LoVo (cell line): ENCODE data around the gene LAGE3.
A peak's percentile ranks its signal among the peaks of the same experiment; 100 is the strongest.

Source experiments
- DNase-seq: peaks from one replicate; pipeline ENCODE4 v3.0.0-alpha.2; 2016; ENCODE audit warnings: low spot score

Gene LAGE3, protein sequence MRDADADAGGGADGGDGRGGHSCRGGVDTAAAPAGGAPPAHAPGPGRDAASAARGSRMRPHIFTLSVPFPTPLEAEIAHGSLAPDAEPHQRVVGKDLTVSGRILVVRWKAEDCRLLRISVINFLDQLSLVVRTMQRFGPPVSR

DNA sequence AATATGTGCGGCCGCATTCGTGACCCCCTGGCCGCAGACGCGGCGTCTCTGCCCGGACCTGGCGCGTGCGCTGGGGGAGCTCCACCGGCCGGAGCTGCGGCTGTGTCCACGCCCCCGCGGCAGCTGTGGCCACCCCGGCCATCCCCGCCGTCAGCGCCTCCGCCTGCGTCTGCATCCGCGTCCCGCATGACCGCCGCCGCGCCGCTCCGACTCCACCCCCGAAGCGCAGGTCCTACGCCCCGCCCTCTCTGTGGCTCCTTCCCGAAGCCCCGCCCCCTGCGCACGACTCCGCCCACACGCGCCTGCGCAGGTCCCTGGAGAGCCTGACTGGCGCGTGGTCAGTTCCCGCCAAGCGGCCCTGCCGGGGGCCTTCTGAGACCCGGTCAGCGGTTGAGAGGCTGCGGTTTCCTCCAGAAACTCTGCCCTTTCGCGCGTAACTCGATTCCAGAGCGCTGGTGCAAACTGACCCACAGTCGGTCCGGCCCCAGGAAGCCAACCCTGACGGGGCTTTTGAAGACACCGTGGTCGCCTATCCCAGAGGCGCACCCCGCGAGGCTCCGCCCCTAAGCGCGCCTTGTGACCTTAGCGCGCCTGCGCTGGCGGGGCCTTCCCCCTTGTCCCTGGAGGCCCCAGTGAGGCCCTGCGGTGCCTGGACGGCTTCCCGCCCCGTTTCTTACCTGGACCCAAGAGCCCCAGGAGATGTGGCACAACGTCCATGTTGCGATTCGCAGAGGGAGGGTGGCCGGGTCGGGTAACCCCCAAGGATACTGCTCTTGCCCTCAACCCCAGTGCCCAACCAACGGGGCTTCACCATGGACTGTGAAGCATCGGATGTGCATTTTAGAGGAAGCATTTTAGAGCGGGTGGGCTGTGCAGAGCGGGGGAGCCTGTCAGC, at the start of gene LAGE3:
TSS of gene LAGE3 (minus strand) at position 554 of the 895 bp plus-strand sequence. CDS start at position 188, 366 bp downstream.
- DNase-seq, result peak; percentile 85

DNA sequence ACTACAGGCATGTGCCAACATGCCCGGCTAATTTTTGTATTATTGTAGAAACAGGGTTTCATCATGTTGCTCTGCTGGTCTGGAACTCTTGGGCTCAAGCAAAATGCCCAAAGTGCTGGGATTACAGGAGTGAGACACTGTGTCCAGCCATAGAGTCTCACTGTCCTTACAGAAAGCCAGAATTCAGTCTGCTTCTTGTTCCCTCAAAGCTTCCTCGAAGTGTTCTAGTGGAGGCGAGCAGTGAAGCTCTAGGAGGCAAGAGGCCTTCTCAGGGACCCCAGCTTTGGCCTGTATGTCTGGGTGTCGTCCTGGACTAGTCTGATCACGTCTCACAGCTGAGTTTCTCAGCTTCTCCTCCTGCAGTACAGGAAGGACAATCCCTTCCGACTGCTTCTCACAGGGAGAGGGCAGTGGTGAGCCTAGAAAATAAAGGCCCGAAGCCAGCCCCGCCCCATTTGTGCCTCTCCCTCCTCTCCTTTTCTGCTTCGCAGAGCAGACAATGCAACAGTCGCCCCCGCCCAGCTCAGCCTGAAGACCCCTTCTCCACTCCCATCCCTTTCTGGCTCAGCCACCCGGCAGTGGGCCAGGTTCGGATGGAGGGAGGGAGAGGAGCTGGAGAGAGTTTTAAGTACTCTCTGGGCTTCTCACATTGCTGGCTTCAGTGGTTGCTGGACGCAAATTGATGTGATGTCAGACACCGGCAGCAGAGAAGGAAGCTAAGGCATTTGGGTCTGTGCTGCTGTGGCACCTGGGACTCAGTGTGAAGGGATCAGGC, 48.0 kb upstream of the LAGE3 start:
- DNase-seq, result peak; percentile 60

DNA sequence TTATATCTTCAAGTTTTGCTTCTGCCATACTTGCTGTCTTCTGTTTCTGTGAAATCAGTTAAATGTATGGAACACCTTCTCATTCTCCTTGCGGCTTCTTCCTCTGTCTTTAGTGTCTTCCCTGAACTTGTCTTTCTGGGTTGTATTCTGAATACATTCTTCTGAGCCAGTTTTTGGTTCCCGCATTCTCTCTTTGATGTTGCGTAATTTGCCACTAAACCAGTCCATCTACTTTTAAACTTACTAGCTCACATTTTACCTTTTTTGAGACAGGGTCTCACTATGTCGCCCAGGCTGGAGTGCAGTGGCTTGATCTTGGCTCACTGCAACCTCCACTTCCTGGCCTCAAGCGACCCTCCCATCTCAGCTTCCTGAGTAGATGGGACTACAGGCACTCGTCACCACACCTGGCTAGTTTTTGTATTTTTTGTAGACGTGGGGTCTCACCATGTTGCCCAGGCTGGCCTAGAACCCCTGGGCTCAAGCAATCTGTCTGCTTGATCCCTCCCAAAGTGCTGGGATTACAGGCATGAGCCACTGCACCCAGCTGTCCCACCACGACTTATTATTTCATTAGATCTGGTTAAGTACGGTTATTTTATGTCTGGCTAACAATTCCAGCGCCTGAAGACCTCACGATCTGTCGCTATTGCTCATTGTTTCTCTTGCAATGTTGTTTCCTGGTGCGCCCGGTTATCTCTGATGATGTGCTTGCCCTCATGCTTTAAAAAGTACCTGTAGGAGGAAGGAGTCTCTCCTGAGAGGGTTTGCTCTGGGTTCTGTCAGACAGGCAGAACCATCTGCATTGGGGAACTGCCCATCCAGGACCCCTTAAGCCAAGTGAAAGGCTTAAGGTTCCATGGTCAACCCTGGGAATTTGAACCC, 46.8 kb upstream of the LAGE3 start:
- DNase-seq, result no peak

DNA sequence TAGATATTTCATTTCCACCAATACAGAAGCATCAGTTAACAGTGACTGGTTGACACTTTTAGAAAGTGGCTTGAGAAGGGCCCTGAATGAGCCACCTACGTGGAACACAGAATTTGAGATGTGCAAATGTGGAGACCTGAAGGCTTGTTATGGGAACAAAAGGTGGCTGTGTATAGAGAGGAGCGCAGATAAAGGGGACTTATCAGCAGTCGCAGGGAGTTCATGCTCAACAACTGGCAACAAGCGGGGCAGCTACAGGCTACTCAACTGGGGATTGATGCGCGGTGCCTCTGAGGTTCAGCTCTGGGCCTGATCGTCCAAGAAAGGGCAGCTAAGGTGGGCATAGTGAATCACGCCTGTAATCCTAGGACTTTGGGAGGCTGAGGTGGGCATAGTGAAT, 40.3 kb upstream of the LAGE3 start:
- DNase-seq, result no peak

DNA sequence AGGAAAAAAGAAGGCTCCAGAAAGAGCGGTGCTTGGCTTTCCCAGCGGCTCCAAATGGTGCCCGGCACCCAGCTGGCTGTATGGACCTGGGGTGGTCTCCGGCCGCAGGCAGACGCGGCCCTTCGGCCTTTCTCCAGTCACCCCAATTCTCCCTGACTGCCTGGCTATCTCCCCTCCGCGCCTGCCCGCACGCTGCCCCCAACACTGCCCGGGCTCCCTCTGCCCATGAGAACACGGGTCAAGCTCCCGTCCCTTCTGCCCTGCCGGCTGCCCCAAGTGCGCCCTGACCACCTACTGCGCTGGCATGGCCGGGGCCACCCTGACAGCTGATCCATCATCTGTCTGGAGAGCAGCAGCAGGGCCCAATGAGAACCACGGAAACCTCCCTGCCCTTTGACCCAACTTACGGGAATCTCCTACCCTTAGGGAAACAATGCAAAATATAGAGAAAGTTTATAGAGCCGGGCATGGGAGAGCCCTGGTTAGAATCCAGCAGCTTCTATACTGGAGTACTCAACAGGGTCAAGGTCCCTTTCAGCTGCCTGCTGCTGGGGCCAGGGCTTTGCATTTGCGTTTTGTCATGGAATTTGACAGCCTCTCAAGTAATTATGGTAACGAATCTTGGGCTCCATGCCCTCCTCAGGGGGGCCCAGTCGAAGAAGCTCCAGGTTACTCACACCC, 38.2 kb upstream of the LAGE3 start:
- DNase-seq, result no peak

DNA sequence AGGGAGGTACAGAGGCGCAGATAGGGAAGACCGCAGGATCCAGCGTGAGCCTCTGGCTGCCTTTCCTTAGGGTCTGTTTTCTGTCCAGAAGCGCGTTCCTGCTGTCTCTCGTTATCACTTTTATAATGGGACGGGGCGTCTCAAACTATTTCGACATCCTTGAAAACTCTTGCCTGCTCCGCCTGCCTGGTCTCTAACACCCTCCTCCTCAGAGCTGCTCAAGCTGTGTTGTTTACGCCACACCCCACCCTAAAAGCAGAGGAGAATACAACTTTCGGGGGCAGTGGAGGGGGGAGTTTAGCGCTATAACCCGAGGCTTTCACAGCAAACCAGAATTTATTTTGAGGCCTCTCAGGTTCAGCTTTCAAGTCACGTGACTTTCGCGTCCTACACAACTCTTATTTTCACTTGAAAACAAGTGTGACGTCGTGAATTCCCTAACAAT, 37.6 kb upstream of the LAGE3 start:
- DNase-seq, result no peak

DNA sequence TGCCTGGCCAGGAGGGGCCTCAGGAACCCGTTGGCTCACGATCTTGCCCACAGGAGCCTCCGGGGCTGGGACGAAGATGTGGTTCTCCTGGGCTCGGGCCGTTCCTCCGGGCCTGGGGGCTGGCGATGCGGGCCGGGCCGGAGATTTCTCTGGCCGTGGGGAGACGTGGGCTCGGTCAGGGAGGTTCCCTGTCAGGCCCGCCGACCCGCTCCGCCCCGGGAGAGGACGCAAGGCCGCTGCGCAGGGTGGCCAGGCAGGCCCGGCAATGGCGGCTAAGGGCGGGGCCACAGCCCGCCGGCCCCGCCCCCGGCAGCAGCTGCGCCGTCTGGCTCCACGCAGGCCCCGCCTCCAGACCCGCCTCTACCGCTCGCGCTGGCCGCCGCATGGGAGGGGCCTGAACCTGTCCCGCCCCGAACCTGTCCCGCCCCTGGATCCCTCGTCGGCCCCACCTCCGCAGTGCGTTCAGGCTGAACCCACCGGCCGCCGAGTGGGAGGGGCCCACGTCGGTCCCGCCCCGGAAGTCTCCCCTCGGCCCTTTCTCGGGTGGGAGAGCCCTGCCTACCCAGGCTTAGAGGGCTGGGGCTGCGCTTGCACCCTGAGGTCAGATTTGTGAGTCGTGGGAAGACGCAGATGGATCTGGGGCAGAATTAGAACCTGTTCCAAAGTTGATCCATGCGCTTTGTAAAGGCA, 37.0 kb upstream of the LAGE3 start, which contains the start of gene FAM3A:
TSS of gene FAM3A (minus strand) at position 267 of the 690 bp plus-strand sequence. CDS start 460 bp downstream, outside the sequence.
- DNase-seq, result peak; percentile 85

DNA sequence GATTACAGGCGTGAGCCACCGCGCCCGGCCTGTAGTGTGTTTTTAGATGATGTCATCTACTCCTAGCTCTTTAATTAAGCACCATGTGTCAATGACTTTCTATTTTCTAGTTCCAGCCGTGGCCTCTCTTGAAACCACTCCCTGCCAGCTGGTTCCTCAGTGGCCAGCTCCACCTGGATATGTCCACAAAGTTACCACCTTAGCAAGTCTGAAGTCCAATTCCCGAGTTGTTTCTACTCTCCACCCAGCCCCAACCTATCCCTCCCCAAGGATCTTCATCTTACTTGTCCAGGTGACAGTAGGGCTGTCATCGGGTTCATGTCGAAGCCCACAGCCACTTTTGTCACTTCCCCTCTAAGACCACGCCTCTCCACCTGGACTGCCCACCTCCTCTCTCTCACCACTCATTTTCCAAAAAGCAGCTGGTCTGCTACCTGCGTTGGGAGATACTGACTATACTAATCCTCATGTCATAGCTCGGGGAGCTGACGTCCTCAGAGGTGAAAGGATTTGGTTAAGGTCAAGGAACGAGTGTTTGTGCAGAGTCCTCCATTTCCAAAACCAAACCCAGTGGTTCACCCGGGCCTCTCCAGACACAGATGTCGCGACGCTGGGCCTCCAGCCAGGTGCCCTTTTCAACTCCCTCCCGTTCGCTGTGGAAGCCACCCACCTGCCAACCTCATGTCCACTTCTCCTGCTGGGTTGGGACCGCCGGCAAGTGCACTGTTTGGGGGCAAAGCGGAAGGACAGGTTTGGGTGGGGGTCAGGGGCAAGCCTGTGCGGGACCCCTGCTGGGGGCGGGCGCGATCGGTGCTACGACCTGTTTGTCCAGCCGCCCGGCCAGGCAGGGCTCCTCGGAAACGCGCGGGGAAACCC, 36.2 kb upstream of the LAGE3 start:
- peak; percentile 18 for DNase-seq

DNA sequence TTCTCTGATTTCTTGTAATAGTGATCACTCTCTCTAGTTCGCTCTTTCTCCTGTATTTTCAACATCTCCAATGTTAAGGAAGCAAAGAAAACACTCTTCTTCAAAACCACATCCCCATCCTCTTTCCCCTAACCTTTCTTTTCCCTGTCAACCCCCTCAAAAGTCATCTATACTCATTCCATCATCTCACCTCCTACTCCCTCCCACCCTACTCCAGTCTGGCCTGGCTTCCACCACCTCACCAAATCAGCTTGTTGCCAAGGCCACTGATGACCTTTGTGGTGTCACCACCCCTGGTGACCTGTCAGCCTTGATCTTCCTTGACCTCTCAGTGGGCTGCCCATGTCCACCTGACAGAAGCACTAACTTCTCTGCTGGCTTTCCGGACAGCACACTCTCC, 34.6 kb upstream of the LAGE3 start:
- no peak for DNase-seq

DNA sequence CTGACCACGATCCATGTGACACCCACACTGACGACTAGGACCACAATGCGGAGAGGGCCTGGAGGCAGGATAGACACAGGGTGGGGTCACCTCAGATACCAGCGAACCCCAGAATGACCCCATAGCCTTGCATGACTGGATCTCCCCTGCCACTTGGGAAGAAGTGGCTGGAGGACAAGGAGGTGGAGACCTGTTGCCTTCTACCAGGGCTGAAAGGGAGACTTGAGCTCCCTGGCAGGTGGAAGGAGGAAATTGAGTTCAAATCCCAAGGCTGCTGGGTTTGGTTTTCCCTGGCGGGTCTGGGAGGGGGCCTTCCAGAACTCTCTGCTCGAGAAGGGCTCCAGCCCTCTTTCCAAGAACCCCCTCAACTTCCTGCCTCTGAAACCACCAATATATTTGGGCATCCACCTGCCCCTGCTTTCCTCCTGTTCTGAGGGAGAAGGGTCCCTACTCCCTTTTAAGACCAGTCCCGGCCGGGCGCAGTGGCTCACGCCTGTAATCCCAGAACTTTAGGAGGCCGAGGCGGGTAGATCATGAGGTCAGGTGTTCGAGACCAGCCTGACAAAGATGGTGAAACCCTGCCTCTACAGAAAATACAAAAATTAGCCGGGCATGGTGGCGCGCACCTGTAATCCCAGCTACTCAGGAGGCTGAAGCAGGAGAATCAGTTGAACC, 33.9 kb upstream of the LAGE3 start:
- DNase-seq, result no peak

DNA sequence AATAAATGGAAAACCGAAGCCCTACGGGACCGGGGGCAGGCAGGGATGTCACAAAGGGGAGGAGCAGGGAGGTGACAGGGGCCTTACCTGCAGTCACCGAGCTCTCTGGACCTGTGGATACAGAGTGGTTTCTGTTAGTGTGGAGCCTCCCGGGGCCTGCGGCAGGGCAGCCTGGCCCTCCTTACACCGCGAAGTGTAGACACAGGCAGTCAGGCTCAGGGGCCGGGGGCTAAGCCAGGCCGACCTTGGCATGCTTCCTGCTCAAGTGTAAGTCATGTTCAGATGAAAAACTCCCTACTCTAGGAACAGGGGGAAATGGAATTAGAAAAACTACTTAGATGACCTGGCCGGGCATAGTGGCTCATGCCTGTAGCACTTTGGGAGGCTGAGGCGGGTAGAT, 32.7 kb upstream of the LAGE3 start:
- no peak for DNase-seq

DNA sequence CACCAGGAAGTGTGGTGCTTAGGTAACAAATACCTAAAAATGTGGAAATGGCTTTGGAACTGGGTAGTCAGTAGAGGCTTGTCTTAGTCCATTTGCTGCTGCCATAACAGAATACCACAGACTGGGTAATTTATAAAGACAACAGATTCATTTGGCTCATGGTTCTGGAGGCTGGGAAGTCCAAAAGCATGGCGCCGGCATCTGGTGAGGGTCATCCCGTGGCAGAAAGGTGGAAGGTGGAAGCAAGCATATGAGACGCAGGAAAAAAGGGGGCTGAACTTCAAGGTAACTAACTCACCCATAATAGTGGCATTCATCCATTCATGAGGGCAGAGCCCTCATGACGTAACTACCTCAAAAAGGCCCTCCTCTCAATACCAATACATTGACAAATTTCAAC, 30.4 kb upstream of the LAGE3 start:
- DNase-seq, result no peak

DNA sequence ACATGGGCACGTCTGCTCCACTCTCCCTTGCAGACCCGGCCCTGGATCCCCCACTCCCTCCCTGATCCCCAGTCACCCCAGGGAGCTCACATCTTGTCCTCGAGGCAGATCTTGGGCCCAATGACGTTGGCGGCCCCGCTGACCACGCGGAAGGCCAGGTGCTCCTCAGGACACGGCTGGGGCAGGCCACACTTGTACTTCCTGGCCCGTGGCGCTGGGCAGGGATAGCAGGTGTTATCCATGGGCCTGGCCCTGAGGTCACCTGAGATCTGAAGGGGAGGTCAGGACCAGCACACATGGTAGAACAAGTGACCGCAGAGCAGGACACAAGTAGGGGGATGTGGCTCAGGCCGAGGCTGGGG, 29.3 kb upstream of the LAGE3 start:
- DNase-seq, result no peak

DNA sequence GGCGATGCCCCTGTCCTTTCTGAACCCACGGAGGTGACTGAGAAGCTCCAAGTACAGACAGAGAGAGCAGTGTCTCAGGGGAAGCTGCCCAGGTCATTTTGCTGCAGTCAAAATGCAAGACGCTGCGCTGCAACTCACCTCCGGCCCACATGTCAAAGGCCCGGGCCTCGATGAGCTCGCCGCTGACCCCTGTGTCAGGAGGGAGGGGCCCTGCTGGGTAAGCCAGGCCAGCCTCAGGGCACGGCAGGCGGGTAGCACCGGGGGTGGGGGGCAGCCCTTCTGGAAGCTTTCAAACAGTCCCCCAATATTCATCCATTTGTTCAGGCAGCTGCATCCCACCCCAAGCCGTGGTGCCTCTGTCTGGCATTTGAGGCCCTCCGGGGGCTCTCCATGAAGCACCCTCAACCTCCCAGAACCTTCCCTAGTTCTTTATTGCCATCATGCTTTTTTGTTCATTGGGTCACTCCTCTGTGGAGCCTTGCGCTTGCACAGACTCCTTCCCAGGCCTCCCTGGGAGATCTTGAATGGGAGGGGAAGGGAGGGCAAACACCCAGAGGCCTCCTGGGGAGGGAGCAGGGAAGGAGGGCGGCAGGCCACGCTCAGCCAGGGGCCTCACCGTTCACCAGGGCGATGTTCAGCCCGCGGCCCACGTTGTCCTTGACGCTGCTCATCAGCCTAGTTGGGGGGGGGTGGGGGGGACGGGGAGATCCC, 28.7 kb upstream of the LAGE3 start:
- no peak for DNase-seq

DNA sequence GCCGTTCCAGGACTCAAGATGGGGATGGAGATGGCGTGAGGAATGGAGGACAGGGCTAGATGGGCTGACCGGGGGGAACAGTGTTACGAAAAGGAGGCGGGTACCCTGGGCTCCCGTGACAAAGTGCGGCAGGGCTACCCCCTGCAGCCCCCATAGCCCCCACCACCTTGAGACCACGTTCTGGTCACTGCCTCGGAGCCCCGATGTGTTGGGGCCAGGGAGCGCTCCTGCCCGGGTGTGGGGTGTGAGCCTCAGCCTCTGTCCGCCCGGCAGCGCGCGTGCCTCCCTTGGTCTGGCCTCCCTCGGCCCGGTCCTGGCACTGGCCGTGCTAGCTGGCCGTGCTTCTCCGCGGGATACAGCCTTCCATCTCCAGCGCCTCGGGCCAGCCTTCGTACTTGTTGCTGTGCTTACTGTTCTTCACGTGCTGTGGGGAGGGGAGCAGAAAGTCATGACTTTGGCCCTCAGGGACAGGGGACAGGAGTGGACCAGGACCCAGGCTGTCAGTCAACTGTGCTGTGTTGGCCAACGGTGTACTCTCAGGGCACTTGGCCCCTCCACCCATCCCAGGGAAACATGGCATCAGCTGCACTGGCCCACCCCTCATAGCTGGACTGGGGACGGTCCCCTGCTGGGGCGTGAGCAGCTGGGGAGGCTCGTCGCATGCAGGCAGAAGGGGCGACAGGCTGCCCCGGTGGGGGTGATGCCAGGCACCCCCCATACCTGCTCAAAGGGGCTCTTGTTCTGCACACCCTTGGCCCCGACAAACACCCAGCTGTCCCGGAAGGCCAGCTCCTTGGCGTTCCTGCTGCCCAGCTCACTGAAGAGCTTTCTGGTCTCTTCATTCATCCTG, 27.6 kb upstream of the LAGE3 start:
- DNase-seq, result no peak

DNA sequence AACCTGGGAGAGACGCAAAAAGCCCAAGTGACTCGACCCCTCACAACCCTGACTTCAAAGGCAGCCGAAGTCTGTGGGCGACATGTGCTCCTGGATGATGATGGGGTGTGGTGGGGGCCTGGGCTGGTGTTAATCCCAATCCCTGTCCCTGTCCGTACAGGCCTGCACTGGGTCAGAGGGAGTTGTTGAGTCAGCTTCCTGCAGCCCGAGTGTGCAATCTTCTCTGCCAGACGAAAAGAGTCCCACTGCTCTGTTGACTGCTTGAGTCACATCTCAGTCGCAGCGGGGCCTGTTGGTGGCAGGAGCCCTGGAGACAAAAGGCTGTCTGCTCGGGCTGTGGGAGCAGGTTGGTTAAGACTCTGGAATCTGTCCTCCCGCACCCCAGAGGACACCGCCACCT, 26.7 kb upstream of the LAGE3 start:
- no peak for DNase-seq

DNA sequence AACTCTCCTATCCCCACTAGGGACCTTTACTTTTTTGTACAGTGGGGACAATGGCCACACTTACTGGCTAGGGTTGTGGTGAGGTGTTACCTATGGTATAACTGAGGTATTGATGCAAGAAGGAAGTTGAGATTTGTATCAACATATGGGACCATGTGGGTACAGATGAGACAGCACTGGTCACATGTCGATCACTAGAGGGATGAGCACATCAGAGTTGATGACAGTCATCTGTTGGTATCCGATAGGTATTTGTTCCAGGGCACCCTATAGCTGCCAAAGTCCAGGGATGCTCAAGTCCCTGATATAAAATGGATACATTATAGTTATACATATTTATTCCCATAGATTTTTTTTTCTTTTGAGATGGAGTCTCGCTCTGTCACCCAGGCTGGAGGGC, 23.9 kb upstream of the LAGE3 start:
- DNase-seq, result no peak
